GM21447 (cell line): ENCODE results near the gene LRIG1.

ENCODE experiments used
- ATAC-seq: cut with Tn5 transposase; IDR thresholded peaks from one replicate; pipeline ENCODE4 v1.9.1; 2021; ENCODE audit not compliant: unreplicated experiment

Gene LRIG1

GRCh38 chr3:66406163-66406562 is 94.7 kb downstream of the LRIG1 start:
- no peak for ATAC-seq

DNA sequence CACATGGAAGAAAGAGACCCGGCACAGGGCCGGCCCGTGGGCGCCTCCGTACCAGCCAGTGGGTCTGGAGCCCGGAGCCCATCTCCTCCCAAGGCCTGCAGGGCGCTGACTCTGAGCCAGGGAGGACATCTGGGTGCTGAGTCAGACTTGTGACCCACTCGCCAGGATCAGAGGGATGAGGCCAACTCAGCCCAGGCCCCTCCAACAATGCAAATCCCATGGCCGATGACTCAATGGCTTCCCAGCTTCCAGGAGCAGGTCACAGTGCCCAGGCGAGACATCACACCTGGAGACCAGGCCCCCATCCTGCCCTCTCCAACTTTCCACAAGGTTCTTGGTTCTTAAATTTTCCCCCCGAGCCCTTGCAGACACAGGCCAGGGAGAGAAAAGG is 95.1 kb downstream of the LRIG1 start:
- no peak for ATAC-seq

GRCh38 chr3:66404903-66405700 is 95.7 kb downstream of the LRIG1 start:
- no peak for ATAC-seq

GRCh38 chr3:66404197-66404596 is 96.6 kb downstream of the LRIG1 start:
- ATAC-seq: no peak

- ATAC-seq: no peak
Observed at GRCh38 chr3:66403323-66403990, 97.4 kb downstream of the LRIG1 start.

- ATAC-seq: no peak
Observed at GRCh38 chr3:66402596-66403290, 98.1 kb downstream of the LRIG1 start.

GRCh38 chr3:66401675-66402491 is 98.9 kb downstream of the LRIG1 start:
- no peak for ATAC-seq

- ATAC-seq: no peak
Observed at GRCh38 chr3:66401157-66401550, 99.7 kb downstream of the LRIG1 start.

- ATAC-seq: no peak
Observed at GRCh38 chr3:66400411-66401156, 100.2 kb downstream of the LRIG1 start.

GRCh38 chr3:66399529-66400232 is 101.1 kb downstream of the LRIG1 start:
- no peak for ATAC-seq

- ATAC-seq: no peak
Observed at GRCh38 chr3:66398228-66399025, 102.4 kb downstream of the LRIG1 start.

DNA sequence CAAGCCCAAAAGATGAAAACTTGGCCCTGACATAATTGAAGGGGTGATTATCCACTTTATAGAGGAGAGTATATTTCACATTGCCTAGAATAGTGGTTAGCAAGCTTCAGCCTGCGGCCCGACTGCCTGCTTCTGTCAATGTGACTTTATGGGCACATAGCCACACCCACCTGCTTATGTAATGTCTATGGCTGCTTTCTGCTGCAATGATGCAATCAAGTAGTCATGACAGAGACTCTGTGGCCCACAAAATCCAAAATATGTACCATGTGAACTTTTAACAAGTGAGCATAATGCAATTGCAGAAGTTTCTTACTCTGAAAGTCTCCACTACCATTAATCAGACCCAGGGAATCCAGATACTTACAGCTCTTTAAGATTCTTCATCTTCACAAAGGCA is 103.1 kb downstream of the LRIG1 start:
- ATAC-seq: no peak

GRCh38 chr3:66396888-66397287 is 103.9 kb downstream of the LRIG1 start:
- no peak for ATAC-seq

GRCh38 chr3:66396161-66396760 is 104.6 kb downstream of the LRIG1 start:
- ATAC-seq: no peak

DNA sequence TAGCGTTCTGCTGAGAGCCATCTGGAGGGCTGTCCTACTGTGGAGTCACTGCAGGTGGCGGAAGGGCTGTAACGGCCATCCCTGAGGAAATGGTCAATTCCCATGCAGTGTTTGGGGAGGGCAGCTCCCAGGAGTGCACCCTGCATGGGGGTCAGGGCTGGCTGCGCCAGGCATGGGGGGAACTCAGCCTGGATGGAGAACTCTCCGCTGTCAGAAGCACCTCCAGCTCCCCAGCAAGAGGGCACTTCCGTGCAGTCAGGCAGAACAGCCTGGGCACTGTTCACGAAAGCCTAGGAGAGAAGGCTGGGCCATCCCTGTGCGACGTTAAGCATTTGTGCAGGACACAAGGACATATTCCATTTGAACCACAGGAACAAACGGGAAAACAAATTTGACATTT is 105.2 kb downstream of the LRIG1 start:
- ATAC-seq: no peak

GRCh38 chr3:66394753-66395249 is 106.0 kb downstream of the LRIG1 start:
- ATAC-seq: no peak

DNA sequence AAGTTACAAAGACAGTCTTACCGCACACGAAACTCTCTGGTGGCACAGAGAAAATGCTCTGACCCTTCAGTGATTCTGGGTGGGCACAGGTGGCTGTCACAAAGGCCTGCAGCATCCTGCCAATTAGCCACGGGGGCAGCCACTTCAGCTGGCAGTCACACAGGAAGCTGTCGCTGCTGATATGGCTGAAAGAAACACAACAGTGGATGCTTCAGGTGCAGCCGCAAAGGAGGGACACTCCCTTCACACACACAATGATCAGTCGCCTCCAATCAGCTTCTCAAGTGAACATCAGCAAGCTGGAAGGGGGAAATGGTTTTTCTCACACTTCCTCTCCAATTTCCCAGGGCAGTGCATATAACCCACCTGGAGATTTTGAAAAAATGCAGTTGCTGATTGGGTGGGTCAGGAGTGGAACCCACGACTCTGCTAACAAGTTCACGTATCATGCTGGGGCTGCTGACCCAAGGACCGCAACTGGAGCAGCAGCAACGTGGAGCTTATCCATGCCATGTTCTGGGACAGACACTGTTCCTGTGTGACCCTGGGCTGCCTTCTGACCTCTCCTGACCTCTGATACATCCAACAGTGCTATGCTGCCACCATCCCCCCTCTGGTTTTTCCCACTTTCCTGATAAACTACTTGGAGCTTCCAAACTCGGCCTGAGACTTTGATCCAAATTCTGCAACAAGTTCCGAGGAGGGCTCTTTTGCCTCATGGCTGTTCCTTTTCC is 106.6 kb downstream of the LRIG1 start:
- peak; percentile 94 for ATAC-seq
